Metanephros (tissue), 1 donor: Measurements from ENCODE around the gene FGD5. TPM values are rescaled to one million over a fixed set of nuclear protein-coding genes. Genes with fewer than 3 reads are reported as not detected.

Source experiments
- total RNA-seq: library from RNA; depleted of rRNA; stranded (reverse); fragments of >200 nt; gene quantifications from one replicate; pipeline ENCODE4 v1.2.3, GENCODE V29; 2014

Gene FGD5, protein sequence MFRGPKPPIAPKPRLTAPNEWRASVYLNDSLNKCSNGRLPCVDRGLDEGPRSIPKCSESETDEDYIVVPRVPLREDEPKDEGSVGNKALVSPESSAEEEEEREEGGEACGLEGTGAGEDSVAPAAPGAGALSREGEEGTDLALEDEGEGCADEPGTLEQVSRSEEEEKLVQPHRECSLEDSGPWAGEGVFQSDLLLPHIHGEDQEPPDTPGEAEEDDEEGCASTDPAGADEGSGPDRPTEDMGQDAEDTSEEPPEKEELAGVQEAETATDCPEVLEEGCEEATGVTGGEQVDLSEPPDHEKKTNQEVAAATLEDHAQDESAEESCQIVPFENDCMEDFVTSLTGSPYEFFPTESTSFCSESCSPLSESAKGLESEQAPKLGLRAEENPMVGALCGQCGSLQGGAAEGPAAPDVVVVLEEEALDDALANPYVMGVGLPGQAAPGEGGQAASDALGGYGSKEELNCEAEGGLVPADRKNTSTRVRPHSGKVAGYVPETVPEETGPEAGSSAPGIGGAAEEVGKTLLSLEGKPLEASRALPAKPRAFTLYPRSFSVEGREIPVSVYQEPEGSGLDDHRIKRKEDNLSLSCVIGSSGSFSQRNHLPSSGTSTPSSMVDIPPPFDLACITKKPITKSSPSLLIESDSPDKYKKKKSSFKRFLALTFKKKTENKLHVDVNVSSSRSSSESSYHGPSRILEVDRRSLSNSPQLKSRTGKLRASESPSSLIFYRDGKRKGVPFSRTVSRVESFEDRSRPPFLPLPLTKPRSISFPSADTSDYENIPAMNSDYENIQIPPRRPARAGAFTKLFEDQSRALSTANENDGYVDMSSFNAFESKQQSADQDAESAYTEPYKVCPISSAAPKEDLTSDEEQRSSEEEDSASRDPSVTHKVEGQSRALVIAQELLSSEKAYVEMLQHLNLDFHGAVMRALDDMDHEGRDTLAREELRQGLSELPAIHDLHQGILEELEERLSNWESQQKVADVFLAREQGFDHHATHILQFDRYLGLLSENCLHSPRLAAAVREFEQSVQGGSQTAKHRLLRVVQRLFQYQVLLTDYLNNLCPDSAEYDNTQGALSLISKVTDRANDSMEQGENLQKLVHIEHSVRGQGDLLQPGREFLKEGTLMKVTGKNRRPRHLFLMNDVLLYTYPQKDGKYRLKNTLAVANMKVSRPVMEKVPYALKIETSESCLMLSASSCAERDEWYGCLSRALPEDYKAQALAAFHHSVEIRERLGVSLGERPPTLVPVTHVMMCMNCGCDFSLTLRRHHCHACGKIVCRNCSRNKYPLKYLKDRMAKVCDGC (N-terminal part only)
- 35.8 TPM for total RNA-seq

DNA sequence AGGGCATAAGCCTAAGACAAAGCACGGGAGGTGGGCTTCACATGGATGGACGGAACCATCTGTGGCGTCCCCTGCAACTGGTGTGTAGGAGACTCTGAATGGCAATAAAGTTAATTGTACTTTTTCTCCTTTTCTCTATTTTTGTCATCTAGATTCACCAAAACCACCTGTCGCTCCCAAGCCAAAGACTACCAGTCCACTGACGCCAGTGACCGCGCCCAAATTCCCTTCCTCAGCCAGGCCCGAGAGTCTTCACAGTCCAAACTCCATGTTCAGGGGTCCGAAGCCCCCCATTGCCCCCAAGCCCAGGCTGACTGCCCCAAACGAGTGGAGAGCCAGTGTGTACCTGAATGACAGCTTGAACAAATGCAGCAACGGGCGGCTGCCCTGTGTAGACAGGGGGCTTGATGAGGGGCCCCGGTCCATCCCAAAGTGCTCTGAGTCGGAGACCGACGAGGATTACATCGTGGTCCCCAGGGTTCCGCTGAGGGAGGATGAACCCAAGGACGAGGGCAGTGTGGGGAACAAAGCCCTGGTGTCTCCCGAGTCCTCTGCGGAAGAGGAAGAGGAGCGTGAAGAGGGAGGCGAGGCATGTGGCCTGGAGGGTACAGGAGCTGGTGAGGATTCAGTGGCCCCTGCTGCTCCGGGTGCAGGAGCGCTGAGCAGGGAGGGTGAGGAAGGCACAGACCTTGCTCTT, at the start of gene FGD5:
Gene FGD5, plus strand, starts transcription at position 159 of the 697 bp plus-strand sequence. Its CDS starts 110 bp downstream, at position 269.

DNA sequence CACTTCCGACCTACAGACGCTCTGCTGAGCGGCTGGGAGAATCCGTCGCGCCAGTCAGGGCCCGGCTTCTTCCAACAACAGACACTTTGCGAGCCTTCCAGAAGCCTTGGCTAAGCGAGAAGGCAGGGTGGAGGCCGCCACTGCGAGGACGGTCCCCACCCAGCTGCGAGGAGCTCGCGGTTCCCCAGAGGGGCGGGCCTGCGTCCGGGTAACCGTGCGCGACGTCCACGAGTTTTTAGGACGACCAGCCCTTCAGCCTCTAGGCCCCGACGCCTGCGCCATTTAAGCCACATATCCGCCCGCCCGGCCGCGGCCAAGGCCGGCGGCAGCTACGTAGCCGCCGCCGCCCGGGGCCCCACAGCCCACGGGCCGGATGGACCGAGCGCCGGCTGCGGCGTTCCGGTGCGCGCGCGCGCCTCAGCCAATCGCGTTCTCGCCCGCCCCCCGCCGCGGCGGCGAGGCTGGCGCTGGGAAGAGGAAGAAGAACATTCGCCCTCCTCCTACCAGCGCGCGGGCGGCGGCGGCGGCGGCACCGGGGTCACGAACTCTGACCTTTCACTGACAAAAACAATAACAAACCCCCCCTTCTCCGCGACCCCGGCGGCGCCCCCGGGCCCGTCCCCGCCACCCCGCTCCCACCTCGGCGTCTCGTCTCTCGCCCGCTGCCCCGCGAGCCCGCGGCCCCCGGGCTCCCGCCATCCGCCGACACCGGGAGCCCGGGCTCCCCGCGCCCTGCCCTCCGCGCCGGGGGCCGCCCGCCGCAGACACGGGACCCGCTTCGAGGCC, 128.5 kb downstream of the FGD5 start, which contains the start of gene NR2C2:
Gene NR2C2, plus strand, starts transcription at position 484 of the 786 bp plus-strand sequence. CDS start 56,332 bp downstream, outside the sequence.

Other genes starting within 250 kb of the FGD5 start
- 17.7 TPM for gene CCDC174, start 167.2 kb upstream of the FGD5 start, total RNA-seq
- 0.18 TPM for gene C3orf20, start 143.8 kb upstream of the FGD5 start, total RNA-seq
- 59.0 TPM for gene NR2C2, start 128.6 kb downstream of the FGD5 start, total RNA-seq
- 35.0 TPM for gene MRPS25, start 246.4 kb downstream of the FGD5 start, total RNA-seq